Suprapubic skin (tissue), 4 donors: ENCODE measurements around the gene C5orf22. TPM values are rescaled to one million over a fixed set of nuclear protein-coding genes. Genes with fewer than 3 reads are reported as not detected.
"Not testable (repeated sequence)": the region's sequence is repeated elsewhere in the genome, so short reads cannot be mapped to it uniquely, and the experiment has no call there.

Experiments
- DNase-seq, 2 donors: peaks; one replicate each; pipeline ENCODE4 v3.0.0-alpha.2; 2019; ENCODE audit warnings: low spot score in 2 of 2
- H3K27ac ChIP-seq: fragments of 200-600 bp; sonication (generic); one replicate; pipeline ENCODE4 v1.5.1; 2019
- H3K27me3 ChIP-seq: fragments of 200-600 bp; sonication (generic); one replicate; pipeline ENCODE4 v1.5.1; 2019
- H3K36me3 ChIP-seq: fragments of 200-600 bp; sonication (generic); one replicate; pipeline ENCODE4 v1.5.1; 2019
- H3K4me1 ChIP-seq: fragments of 200-600 bp; sonication (generic); one replicate; pipeline ENCODE4 v1.5.1; 2019
- H3K4me3 ChIP-seq: fragments of 200-600 bp; sonication (generic); one replicate; pipeline ENCODE4 v1.5.1; 2019; ENCODE audit warnings: mild to moderate bottlenecking
- H3K9me3 ChIP-seq: fragments of 200-600 bp; sonication (generic); one replicate; pipeline ENCODE4 v1.5.1; 2019
- EP300 ChIP-seq: sonication (generic); formaldehyde crosslinking; IDR thresholded peaks from one replicate; pipeline ENCODE4 v1.6.1; 2017; ENCODE audit warnings: antibody characterized with exemption
- POLR2A ChIP-seq, 2 donors: fragments of 450-650 bp; IDR thresholded peaks; one replicate each; pipeline ENCODE4 v1.6.1; 2017; ENCODE audit warnings: antibody characterized with exemption in 2 of 2, mild to moderate bottlenecking in 2 of 2, moderate library complexity in 2 of 2
- POLR2AphosphoS5 ChIP-seq, 3 donors: sonication (generic); formaldehyde crosslinking; IDR thresholded peaks; one replicate each; pipeline ENCODE4 v1.6.1; 2017; ENCODE audit warnings: antibody characterized with exemption in 3 of 3
- WGBS: methylation state at CpG from one replicate; pipeline ENCODE4 v1.1.5; 2018; 5-methylcytosine and 5-hydroxymethylcytosine counted together
- total RNA-seq, 4 donors: library from RNA; depleted of rRNA; stranded (reverse); fragments of >200 nt; gene quantifications; one replicate each; pipeline ENCODE4 v1.1.0, GENCODE V29; 2016
- TF ChIP-seq, protein P1 (sequence below), 2 donors: fragments of 200-600 bp in 1 of 2; fragments of 450-650 bp in 1 of 2; sonication (generic) in 1 of 2; IDR thresholded peaks; one replicate each; pipeline ENCODE4 v1.5.1; 2016 to 2019; ENCODE audit warnings: antibody characterized with exemption in 2 of 2, mild to moderate bottlenecking in 1 of 2, moderate library complexity in 1 of 2

The C5orf22 gene
- total RNA-seq, 4 donors from 2014 or later, result 10.5 to 19.2 (median 13.5) TPM

DNA sequence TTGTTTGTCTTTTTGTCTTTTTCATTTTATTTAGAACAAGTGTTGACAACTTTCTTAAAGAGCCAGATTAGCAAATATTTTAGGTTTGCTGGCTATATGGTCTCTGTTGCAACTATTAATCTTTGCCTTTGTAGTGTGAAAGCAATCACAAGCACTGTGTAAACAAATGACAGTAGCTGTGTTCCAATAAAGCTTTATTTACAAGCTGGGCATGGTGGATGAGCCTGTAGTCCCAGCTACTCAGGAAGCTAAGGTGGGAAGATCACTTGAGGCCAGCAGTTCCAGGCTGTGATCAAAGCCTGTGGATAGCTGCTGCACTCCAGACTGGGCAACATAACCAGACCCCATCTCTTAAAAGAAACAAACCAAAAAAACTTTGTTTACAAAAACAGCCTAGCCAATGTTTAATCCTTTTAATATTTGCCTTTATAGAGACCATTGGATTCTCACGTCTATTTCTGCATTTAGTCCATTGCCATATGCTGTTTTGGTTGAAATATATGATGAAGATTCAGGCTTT, 2.5 kb downstream of the C5orf22 start:
- TF ChIP-seq POLR2AphosphoS5 (IDR thresholded peaks at IDR 0.05) (no peak), POLR2A (IDR thresholded peaks at IDR 0.05) (no peak), EP300 (no peak)
- TF ChIP-seq, protein P1, sequence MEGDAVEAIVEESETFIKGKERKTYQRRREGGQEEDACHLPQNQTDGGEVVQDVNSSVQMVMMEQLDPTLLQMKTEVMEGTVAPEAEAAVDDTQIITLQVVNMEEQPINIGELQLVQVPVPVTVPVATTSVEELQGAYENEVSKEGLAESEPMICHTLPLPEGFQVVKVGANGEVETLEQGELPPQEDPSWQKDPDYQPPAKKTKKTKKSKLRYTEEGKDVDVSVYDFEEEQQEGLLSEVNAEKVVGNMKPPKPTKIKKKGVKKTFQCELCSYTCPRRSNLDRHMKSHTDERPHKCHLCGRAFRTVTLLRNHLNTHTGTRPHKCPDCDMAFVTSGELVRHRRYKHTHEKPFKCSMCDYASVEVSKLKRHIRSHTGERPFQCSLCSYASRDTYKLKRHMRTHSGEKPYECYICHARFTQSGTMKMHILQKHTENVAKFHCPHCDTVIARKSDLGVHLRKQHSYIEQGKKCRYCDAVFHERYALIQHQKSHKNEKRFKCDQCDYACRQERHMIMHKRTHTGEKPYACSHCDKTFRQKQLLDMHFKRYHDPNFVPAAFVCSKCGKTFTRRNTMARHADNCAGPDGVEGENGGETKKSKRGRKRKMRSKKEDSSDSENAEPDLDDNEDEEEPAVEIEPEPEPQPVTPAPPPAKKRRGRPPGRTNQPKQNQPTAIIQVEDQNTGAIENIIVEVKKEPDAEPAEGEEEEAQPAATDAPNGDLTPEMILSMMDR (IDR thresholded peaks at IDR 0.05), result no peak
- Histone ChIP-seq H3K9me3 (no peaks in the 10 kb centered on the region), H3K4me1 (peaks cover 27% of the 10 kb centered on the region), H3K36me3 (peaks cover 43% of the 10 kb centered on the region), H3K27me3 (no peaks in the 10 kb centered on the region), H3K4me3 (no peak overlapping the region), H3K27ac (no peak overlapping the region)
- no peak for DNase-seq
- WGBS, result 89% methylated on average over 1 of the region's 1 CpG

DNA sequence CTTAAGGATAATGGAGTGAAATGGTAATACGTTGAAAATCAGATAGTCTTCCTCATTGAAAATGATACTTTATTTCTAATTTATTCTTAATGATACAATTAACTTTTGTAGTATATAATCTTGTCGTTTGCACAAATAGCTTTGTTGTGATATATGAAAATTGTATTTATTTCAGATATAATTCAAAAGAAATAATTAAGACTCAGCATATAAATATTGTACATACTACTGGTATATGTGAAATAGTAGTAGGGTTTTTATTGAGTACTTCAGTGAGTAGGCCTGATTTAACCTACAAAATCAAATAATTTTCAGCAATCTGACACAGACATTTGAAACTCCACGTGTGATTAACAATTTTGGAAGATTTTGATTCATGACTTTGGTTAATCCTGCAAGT, 4.8 kb downstream of the C5orf22 start:
- TF ChIP-seq EP300, result no peak
- no peak for TF ChIP-seq POLR2AphosphoS5 (IDR thresholded peaks at IDR 0.05)
- no peak for TF ChIP-seq POLR2A (IDR thresholded peaks at IDR 0.05)
- TF ChIP-seq, protein P1 (IDR thresholded peaks at IDR 0.05), result no peak
- no peak overlapping the region for H3K4me3 ChIP-seq
- DNase-seq, result no peak
- H3K4me1 ChIP-seq, result peaks cover 11% of the 10 kb centered on the region
- H3K27ac ChIP-seq, result no peak overlapping the region
- no peaks in the 10 kb centered on the region for H3K9me3 ChIP-seq
- H3K36me3 ChIP-seq, result peaks cover 65% of the 10 kb centered on the region
- WGBS, result 89% methylated on average over 3 of the region's 3 CpGs
- H3K27me3 ChIP-seq, result no peaks in the 10 kb centered on the region

DNA sequence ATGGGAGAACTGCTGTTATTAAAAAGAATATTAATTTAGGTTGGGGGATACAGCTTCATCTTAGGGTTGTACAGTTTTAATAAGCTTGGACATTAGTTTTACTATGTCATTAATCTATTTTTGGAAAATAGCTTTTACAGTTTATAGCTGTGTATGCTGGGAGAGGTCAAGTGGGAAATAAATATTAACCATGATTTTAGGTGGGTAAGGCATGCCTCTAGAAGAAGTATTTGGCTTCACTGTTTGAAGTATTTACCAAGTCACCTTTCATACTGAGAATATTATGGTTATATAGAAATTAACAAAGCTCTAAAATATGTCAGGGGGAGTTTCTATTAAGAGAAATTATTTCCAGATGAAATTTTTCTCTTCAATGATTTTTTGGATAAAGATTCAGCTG, 5.2 kb downstream of the C5orf22 start:
- DNase-seq, result no peak
- Histone ChIP-seq H3K9me3 (no peaks in the 10 kb centered on the region), H3K36me3 (peaks cover 69% of the 10 kb centered on the region), H3K4me3 (no peak overlapping the region), H3K27ac (no peak overlapping the region), H3K4me1 (peaks cover 11% of the 10 kb centered on the region), H3K27me3 (no peaks in the 10 kb centered on the region)
- TF ChIP-seq POLR2A (IDR thresholded peaks at IDR 0.05) (no peak), EP300 (no peak), POLR2AphosphoS5 (IDR thresholded peaks at IDR 0.05) (no peak)
- TF ChIP-seq, protein P1 (IDR thresholded peaks at IDR 0.05), result no peak

DNA sequence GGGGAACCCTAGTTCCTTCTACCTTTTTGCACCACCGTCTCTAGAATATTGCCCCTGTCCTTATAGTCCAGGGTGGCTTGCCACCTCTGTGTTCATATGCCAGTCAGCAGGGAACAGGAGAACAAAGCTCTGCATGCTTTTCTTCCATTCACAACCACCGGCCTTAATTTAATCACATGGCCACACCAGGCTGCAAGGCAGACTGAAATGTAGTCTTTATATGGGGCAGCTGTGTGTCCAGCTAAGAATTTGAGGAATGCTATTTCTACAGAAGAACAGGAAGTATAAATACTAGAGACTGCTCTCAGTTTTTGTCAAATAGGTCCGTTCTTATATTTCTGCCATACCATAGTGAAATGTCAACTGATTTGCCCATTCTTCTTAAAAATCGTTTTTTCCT, 5.8 kb downstream of the C5orf22 start:
- H3K27me3 ChIP-seq, result no peaks in the 10 kb centered on the region
- H3K36me3 ChIP-seq, result peaks cover 74% of the 10 kb centered on the region
- H3K4me3 ChIP-seq, result no peak overlapping the region
- peaks cover 11% of the 10 kb centered on the region for H3K4me1 ChIP-seq
- 73% methylated on average over 4 of the region's 4 CpGs for WGBS
- no peak overlapping the region for H3K27ac ChIP-seq
- H3K9me3 ChIP-seq, result no peaks in the 10 kb centered on the region
- TF ChIP-seq, protein P1 (IDR thresholded peaks at IDR 0.05), result no peak
- TF ChIP-seq POLR2A (IDR thresholded peaks at IDR 0.05) (no peak), POLR2AphosphoS5 (IDR thresholded peaks at IDR 0.05) (no peak), EP300 (no peak)
- DNase-seq, result no peak

DNA sequence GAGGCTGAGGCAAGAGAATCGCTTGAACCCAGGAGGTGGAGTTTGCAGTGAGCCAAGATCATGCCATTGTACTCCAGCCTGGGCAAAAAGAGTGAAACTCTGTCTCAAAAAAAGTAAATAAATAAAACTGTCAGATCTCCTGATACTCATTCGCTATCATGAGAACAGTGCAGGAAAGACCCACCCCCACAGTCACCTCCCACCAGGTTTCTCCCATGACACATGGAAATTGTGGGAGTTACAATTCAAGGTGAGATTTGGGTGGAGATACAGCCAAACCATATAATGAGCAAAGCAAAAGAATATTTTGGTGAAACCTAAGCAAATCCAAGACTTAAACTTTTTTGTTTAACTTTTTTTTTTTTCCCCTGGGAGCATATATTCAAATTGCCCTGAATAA, 17.0 kb downstream of the C5orf22 start:
- not testable (repeated sequence) for H3K9me3 ChIP-seq, H3K27me3 ChIP-seq, H3K4me3 ChIP-seq, DNase-seq, H3K4me1 ChIP-seq, H3K27ac ChIP-seq
- H3K36me3 ChIP-seq, result peaks cover 84% of the 10 kb centered on the region
- 98% methylated on average over 2 of the region's 2 CpGs for WGBS

DNA sequence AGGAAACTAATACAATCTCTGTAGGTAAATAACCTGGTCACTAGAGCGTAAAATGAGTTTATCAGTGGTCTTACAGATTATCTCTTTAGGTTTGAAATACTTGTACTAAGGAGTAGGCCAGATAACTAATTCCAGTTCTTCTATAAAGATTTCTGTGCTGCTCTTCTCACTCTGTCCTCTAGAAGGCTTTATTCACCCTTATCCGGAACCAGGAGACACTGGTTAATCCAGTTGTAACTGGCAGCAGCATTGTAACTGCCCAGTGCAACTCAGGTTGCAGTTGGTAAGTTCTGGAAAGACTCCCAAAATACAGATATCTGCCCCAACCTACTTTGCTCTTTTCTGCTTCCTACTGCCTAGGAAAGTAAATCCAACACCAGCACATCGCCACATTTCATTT, 19.8 kb downstream of the C5orf22 start:
- no peaks in the 10 kb centered on the region for H3K4me1 ChIP-seq
- TF ChIP-seq POLR2A (IDR thresholded peaks at IDR 0.05) (no peak), EP300 (no peak), POLR2AphosphoS5 (IDR thresholded peaks at IDR 0.05) (no peak)
- TF ChIP-seq, protein P1 (IDR thresholded peaks at IDR 0.05), result no peak
- peaks cover 80% of the 10 kb centered on the region for H3K36me3 ChIP-seq
- 85% methylated on average over 3 of the region's 3 CpGs for whole genome bisulfite sequencing
- no peak overlapping the region for H3K27ac ChIP-seq
- H3K4me3 ChIP-seq, result no peak overlapping the region
- H3K27me3 ChIP-seq, result no peaks in the 10 kb centered on the region
- no peak for DNase-seq
- H3K9me3 ChIP-seq, result no peaks in the 10 kb centered on the region
